GM18861 (cell line): ENCODE results near the gene RNF169.
"Not testable (repeated sequence)": the region's sequence is repeated elsewhere in the genome, so short reads cannot be mapped to it uniquely, and the experiment has no call there.

Experiments
- ATAC-seq: cut with Tn5 transposase; IDR thresholded peaks from one replicate; pipeline ENCODE4 v1.9.1; 2021; ENCODE audit not compliant: unreplicated experiment

RNF169 gene

GRCh38 chr11:74818283-74818946 is 69.8 kb downstream of the RNF169 start:
- ATAC-seq: no peak

DNA sequence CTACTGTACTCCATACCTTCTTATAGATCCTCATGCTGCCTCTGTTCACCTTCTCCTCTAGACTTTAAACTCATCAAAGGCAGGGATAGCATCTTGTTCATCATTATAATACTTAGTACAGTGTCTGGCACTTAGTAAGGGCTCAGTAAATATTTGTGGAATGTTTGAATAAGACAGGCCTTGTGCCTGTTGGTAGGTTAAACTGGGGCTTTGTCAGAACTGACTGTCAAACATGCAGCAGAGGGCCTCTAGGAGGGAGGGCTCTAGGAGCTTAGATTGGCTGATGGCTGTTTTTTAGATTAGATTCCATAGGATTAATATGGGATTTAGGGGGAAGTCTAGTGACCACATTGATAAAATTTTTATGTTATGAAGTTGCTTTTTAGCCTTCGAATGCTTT is 70.8 kb downstream of the RNF169 start:
- ATAC-seq: no peak

GRCh38 chr11:74820763-74821162 is 72.1 kb downstream of the RNF169 start:
- ATAC-seq: no peak

DNA sequence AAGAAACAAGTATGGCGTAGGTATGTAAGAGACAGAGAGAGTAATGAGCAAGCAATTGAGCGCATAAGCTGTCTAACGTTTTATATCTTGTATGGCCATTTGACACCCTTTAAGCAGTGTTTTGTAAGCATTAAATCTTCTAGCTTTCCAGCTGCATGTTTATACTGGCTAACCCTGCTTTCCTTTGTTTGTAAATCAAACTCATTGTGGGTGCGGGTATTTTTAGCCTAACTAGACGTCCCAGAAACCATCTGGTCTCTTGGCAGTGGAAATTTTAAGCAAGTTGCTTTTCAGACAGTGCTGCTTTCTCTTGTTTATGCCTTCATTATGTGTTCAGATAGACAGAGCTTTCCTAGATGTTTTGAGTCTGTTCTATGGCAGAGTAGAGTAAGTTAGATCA is 73.5 kb downstream of the RNF169 start:
- ATAC-seq: no peak

DNA sequence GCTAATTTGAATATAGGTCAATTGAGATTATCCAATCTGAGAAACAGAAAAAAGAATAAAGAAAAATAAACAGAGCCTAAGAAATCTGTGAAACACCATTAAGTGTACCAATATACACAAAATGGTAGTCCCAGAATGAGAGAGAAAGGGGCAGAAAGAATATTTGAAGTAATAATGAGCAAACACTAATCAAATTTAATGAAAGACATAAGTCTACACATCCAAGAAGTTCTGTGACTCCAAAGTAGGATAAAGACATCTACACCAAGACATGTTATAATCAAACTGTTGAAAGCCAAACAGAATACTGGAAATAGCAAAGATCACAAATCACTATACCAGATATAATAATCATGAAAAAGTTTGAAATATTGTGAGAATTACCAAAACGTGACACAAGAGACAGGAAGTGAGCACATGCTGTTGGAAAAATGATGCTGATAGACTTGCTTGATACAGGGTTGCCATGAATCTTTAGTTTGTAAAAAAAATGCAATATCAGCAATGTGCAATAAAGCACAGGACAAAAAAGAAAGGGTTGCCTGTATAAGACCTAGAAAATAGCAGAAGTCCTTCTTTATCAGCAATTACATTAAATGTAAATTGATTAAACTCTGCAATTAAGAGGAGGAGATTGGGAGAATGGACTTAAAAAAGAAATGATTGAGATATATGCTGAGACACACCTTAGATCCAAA is 75.8 kb downstream of the RNF169 start:
- ATAC-seq: no peak

DNA sequence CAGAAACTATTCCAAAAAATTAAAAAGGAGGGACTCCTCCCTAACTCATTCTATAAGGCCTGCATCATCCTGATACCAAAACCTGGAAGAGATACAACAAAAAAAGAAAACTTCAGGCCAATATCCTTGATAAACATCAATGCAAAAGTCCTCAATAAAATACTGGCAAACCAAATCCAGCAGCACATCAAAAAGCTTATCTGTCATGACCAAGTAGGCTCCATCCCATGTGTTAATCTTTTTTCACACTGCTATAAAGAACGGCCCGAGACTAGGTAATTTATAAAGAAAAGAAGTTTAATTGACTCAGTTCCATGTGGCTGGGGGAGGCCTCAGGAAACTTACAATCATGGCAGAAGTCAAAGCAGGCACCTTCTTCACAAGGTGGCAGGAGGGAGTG is 76.9 kb downstream of the RNF169 start:
- ATAC-seq: not testable (repeated sequence)

DNA sequence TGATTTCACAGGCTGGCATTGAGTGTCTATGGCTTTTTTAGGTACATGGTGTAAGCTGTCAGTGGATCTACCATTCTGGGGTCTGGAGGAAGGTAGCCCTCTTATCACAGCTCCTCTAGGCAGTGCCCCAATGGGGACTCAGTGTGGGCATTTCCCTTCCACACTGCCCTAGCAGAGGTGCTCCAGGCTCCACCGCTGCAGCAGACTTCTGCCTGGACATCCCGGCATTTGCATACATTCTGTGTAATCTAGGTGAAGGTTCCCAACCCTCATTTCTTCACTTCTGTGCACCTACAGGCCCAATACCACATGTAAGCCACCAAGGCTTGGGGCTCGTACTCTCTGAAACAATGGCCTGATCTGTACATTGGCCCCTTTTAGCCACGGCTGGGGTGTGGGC is 78.3 kb downstream of the RNF169 start:
- no peak for ATAC-seq

- no peak for ATAC-seq
These were observed 88.5 kb downstream of the RNF169 start for GRCh38 chr11:74837191-74837590.

- no peak for ATAC-seq
These were observed 89.5 kb downstream of the RNF169 start for GRCh38 chr11:74838188-74838587.

- ATAC-seq: no peak
These were observed 90.8 kb downstream of the RNF169 start for GRCh38 chr11:74839446-74839845.

DNA sequence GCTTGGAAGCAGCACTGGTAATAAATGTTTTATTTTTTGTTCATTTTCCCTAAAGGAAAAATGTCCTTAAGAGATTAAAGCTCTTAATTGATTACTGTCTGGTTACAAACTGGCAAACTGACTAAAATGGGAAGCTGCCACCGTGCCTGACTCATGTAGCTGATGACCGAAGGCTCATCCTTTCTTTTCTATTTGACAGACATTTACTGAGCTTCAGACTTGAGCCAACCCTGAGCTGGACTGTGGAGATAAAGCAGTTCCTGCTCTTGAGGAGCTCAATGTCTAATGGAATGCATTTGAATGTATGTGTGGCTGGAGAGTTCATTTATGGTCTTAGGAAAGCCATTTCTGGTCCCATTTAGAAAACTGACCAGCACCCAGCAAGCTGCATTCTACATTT is 91.3 kb downstream of the RNF169 start:
- ATAC-seq: no peak

DNA sequence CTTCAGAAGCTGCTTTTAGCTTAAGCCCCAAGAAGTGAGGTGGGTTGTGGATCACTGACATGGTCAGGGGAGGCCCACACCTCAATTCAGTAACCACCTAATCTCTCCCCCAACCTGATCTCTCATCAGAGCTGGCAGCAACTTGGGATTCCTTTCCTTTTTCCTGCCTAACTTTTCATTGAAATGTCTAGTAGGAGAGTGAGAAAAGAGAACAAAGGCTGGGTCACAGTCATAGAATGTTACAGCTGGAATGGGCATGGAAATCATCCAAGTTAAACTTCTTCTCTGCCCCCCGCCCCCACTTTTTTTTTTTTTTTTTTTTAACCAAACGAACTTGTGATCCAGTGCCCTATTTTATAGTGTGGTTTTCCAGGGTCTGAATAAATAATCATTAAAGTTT is 91.8 kb downstream of the RNF169 start:
- ATAC-seq: no peak

DNA sequence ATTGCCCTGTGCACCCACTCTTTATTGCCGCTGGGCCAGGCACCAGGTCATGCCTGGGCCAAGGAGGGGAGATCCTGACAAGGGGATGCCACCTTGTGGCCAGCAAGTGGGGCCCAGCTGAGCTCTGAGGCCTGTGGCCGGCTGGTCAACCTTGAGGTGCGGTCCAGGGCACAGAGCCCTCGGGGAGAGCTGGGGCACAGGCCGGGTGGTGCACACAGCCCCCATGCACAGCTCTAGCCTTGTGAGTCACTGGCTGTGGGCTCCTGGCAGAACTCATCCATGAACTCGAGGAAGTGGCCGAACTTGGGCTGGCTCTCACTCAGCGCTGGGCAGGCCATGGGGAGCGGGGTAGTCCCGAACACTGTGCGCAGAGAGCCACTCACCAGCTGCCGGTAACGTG is 94.3 kb downstream of the RNF169 start:
- no peak for ATAC-seq

DNA sequence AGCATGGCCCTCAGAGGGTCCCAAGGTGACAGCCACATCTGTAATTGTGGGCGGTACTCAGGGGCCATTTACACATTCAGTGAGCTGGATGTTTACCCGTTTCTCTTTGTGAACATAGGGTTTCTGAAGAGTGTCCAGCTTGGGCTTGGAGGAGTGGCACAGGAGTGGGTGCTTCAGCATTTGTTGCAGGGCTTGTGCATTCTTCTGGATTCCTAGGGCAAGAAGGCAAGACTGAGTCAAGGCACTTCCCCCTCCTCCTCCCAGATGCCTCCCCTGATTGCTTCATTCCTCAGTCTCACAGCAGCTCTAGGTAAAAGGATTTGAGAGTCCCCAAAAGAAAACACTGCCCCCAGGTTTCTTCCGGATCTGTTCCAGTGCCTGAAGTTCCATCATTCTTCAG is 95.4 kb downstream of the RNF169 start:
- no peak for ATAC-seq

DNA sequence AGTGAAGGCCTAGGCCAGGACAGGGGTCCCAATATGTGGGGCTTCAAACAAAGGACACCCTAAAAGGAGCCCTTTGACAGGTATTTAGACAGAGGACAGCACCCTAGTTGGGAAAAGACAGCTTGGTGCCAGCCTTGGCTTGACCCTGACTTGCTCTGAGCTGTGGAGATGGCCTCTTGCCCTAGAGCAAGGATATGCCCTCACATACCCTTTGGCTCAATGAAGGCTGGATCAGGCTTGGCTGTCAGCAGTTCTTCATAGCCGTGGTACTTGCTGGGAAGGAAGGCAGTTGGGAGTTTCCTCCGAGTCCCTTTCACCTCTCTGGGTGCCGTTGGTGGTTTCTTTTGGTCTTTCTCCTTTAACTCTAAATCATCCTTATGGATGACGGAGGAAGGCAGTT is 96.2 kb downstream of the RNF169 start:
- no peak for ATAC-seq

DNA sequence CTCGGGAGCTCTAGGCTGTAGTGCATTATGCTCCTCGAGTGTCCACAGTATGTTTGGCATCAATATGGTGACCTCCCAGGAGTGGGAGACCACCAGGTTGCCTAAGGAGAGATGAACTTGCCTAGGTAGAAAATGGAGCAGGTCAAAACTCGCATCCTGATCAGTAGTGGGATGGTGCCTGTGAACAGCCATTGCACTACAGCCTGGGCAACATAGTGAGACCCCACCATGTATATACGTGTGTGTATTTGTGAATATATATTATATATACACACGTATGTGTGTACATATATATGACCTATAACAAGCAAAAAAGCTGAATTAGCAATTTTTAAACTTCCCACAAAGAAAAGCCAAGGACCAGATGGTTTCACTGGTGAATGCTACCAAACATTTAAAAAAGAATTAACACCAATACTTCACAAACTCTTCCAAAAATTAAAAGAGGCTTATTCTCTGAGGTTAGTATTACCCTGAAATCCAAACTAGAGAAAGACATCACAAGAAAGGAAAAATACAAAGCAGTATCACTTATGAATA is 97.4 kb downstream of the RNF169 start:
- no peak for ATAC-seq

GRCh38 chr11:74846770-74847169 is 98.1 kb downstream of the RNF169 start:
- ATAC-seq: no peak

DNA sequence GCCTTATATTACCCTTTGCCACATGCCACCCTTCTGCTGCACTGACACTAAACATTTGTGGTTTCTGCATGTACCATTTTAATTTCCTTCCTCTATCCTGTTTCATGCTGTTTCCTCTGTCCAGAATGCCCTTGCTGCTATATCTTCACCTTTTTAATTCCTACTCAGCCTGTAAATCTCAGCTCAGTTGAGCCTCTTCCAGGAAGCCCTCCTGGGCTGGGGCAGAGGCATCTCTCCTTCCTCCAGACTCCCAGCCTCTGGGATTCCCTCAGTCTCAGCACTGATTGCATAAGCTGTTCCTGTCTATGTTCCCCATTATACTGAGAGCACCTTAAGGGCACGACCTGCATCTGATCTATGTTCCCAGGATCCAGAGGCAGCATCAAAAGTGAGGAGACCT is 98.7 kb downstream of the RNF169 start:
- no peak for ATAC-seq

DNA sequence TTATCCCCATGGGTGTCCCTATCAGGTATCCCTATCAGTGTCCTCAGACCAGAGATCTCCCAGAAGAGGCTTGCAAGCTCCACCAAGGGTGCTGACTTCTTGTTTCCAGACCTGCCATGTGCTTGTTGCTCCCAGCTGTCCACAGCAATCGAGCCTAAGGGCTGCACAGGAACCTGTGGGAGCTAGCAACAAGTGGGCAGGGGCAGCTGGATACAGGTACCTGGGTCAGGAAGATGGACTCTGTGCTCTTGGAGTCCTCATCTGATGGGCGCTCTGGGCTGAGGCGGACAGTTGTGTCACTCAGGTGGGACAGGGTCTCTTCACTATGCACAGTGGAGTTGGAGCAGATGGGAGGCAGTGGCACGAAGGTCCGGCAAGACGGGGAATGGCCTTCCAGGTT is 99.2 kb downstream of the RNF169 start:
- ATAC-seq: no peak

- no peak for ATAC-seq
These were observed 101.1 kb downstream of the RNF169 start for GRCh38 chr11:74849525-74850391.

DNA sequence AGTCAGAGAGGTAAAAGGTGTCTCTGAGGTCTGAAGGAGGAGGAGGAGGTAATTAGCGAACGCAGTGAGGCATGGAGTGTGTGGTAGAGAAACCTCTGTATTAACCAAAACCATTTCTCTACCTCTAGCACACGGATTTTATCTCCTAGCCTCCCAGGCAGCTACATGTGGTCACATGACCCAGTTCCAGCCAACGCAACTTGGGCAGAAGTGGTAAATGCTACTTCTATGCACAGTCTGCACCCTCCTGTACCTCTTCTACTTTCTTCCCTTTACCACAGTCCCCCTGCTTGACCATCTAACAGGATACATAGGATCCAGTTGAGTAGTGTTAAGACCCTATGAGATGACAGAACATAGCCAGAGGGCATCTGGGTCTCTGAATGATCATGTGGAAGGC is 104.6 kb downstream of the RNF169 start:
- ATAC-seq: no peak

GRCh38 chr11:74860743-74861142 is 112.1 kb downstream of the RNF169 start:
- ATAC-seq: no peak
